ENCODE results near the gene AASS.

GRCh38 chr7:122143376-122143750 is 686 bp downstream of the AASS start:
- no peak for TF ChIP-seq CTCF (IDR thresholded peaks at IDR 0.05)
- no peak for TF ChIP-seq POLR2A (IDR thresholded peaks at IDR 0.05)
